GM06990 (cell line): Measurements from ENCODE around the gene SBK3.

Experiments
- DNase-seq: peaks from one replicate; pipeline ENCODE4 v3.0.0-alpha.2; 2011; ENCODE audit not compliant: insufficient read length; ENCODE audit errors: extremely low read depth
- H3K27me3 ChIP-seq: replicated peaks from 2 replicates; pipeline ENCODE4 v1.6.0; 2011; ENCODE audit warnings: low read length; ENCODE audit not compliant: control insufficient read depth, insufficient read depth
- H3K36me3 ChIP-seq: 2 replicates; pipeline ENCODE4 v1.5.1; 2011; ENCODE audit warnings: low read length; ENCODE audit not compliant: control insufficient read depth, insufficient read depth
- H3K4me3 ChIP-seq: replicated peaks from 2 replicates; pipeline ENCODE4 v1.5.1; 2011; ENCODE audit warnings: low read depth, mild to moderate bottlenecking, control low read depth, low read length
- CTCF ChIP-seq: IDR thresholded peaks from 2 replicates; pipeline ENCODE4 v1.5.1; 2011; ENCODE audit warnings: low read length, control low read depth, mild to moderate bottlenecking, inconsistent platforms; ENCODE audit not compliant: insufficient read depth, poor library complexity, severe bottlenecking

The SBK3 gene

GRCh38 chr19:55527197-55528029 is 17.9 kb downstream of the SBK3 start:
- TF ChIP-seq CTCF = no peak
- no peak overlapping the region for H3K4me3 ChIP-seq
- H3K36me3 ChIP-seq = no peaks in the 10 kb centered on the region
- DNase-seq = no peak
- no peaks in the 10 kb centered on the region for H3K27me3 ChIP-seq

GRCh38 chr19:55526216-55527196 is 18.8 kb downstream of the SBK3 start:
- Histone ChIP-seq H3K27me3 (no peaks in the 10 kb centered on the region), H3K36me3 (no peaks in the 10 kb centered on the region), H3K4me3 (no peak overlapping the region)
- no peak for TF ChIP-seq CTCF
- DNase-seq = no peak

- DNase-seq = no peak
- H3K4me3 ChIP-seq = no peak overlapping the region
- TF ChIP-seq CTCF = no peak
- H3K27me3 ChIP-seq = no peaks in the 10 kb centered on the region
- no peaks in the 10 kb centered on the region for H3K36me3 ChIP-seq
Measured at GRCh38 chr19:55525289-55526101, 19.8 kb downstream of the SBK3 start.

- Histone ChIP-seq H3K36me3 (no peaks in the 10 kb centered on the region), H3K27me3 (no peaks in the 10 kb centered on the region), H3K4me3 (no peak overlapping the region)
- no peak for TF ChIP-seq CTCF
- DNase-seq = no peak
Measured at GRCh38 chr19:55520691-55521292, 24.6 kb downstream of the SBK3 start.

GRCh38 chr19:55519451-55520311 is 25.7 kb downstream of the SBK3 start:
- Histone ChIP-seq H3K4me3 (no peak overlapping the region), H3K36me3 (no peaks in the 10 kb centered on the region), H3K27me3 (no peaks in the 10 kb centered on the region)
- no peak for DNase-seq
- TF ChIP-seq CTCF = no peak
